Activated T-cell treated with anti-CD3 and anti-CD28 coated beads, Interleukin-2, amount 50 U/mL, for 72 hours (primary cell): ENCODE data around the gene OR9A2. TPM values are rescaled to one million over a fixed set of nuclear protein-coding genes. Genes with fewer than 3 reads are reported as not detected.

Experiments used
- ATAC-seq, 2 donors: fragments of 150-1000 bp; cut with Tn5 transposase; replicated peaks in 1 of 2; 2 replicates each; pipeline ENCODE4 v1.10.0; 2021; ENCODE audit warnings: moderate library complexity in 2 of 2, mild to moderate bottlenecking in 1 of 2
- DNase-seq, 2 donors: peaks; one replicate each; pipeline ENCODE4 v3.0.0; 2021 to 2022; ENCODE audit warnings: mixed read lengths in 1 of 2
- H3K27ac Mint-ChIP-seq: one replicate; pipeline ENCODE4 v1.8.0; 2022; ENCODE audit warnings: mild to moderate bottlenecking, moderate library complexity, mixed read lengths
- H3K27me3 Mint-ChIP-seq: one replicate; pipeline ENCODE4 v1.8.0; 2022; ENCODE audit warnings: low read depth, mixed read lengths
- H3K36me3 Mint-ChIP-seq, 2 donors: one replicate each; pipeline ENCODE4 v1.8.0; 2022; ENCODE audit warnings: mixed read lengths in 2 of 2, mild to moderate bottlenecking in 1 of 2; ENCODE audit not compliant: insufficient read depth in 2 of 2
- H3K4me1 Mint-ChIP-seq: one replicate; pipeline ENCODE4 v1.8.0; 2022; ENCODE audit warnings: low read depth, mixed read lengths
- H3K4me3 Mint-ChIP-seq, 2 donors: one replicate each; pipeline ENCODE4 v1.8.0; 2022; ENCODE audit warnings: mild to moderate bottlenecking in 2 of 2, mixed read lengths in 2 of 2, moderate library complexity in 2 of 2
- H3K9me3 Mint-ChIP-seq, 2 donors: one replicate each; pipeline ENCODE4 v1.8.0; 2022; ENCODE audit warnings: mixed read lengths in 2 of 2
- total RNA-seq, 2 donors: library from RNA; stranded (reverse); gene quantifications; one replicate each; pipeline ENCODE4 v1.2.3, GENCODE V29; 2022

OR9A2 gene
- total RNA-seq, 2 donors from 2014 or later: 0.32 TPM; not detected in 1

DNA sequence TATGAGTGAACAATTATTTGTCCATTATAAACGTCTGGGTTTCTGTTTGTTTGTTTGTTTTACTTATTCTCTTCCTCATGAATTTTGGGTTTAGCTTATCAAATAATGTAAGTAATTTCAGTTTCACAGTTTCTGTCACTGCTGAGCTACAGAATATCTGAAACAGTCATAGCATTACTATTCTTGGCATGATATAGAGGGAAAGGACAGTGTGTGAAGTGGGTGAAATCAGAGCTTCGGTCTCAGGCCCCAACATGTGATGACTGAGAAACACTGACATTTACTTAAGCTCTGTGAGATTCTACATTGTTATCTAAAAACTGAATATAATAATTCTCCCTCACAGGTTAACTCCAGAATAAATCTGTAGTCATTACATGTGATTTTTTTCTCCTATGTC is 16.5 kb upstream of the OR9A2 start:
- DNase-seq (no peak), ATAC-seq (no peak)
- Mint-ChIP-seq H3K4me1 (no peaks in the 10 kb centered on the region), H3K9me3 (no peaks in the 10 kb centered on the region), H3K4me3 (no peak overlapping the region), H3K27ac (no peak overlapping the region), H3K36me3 (no peaks in the 10 kb centered on the region), H3K27me3 (peaks cover 21% of the 10 kb centered on the region)

DNA sequence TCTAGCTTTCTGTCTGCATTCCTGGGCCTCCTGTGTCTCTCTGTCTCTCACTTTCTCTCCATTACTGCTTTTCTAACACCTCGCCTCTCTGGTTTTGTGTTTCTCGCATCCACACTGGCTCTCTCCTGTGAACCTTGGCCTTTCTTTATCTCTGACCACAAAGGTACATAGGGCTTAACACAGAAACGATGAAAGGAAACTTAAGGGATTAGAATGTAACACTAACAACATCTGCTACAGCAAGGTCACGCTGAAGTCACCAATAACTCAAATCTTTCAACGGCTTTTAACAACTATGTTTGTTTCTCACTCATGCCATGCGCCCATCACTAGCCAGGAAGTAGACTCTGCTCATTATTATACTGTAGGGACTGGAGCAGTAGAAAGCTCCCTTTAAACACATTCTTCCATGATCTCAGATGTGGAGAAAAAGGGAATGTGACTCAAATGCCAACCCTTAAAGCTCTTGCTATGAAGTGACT is 15.9 kb upstream of the OR9A2 start:
- no peaks in the 10 kb centered on the region for H3K9me3 Mint-ChIP-seq
- peaks cover 21% of the 10 kb centered on the region for H3K27me3 Mint-ChIP-seq
- no peak overlapping the region for H3K27ac Mint-ChIP-seq
- ATAC-seq (no peak), DNase-seq (no peak)
- no peaks in the 10 kb centered on the region for H3K4me1 Mint-ChIP-seq
- no peaks in the 10 kb centered on the region for H3K36me3 Mint-ChIP-seq
- H3K4me3 Mint-ChIP-seq: no peak overlapping the region

DNA sequence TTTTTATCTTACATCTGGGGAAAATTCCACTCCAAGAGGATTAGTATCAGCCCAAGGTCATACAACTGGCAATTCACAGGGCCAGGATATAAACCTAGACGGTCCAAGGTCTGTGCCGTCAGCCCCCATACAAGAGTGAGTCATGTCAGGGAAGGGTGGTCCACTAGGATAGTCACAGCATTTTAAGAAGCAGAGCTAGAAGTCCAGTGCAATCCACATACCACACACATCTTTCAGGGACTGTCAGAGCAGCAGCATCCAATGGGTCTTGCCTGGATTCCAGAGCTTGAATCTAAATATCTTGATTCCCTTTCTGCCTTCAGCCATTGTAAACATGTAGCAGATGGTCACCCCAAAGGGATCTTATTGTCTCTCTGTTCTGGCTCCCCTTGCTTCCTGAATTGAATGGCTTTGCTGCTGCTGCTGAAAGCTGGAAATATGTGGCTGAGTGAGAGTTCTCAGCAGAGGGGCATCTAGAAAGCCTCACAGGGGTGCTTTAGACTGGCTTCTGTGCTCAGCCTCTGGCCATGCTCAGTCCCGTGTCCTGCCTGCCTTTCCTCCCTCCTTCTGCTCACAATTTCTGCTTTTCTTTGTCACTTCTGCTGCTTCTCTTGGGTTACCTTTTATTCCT is 15.3 kb upstream of the OR9A2 start:
- Mint-ChIP-seq H3K27me3 (peaks cover 21% of the 10 kb centered on the region), H3K4me1 (no peaks in the 10 kb centered on the region), H3K4me3 (no peak overlapping the region), H3K9me3 (no peaks in the 10 kb centered on the region), H3K36me3 (no peaks in the 10 kb centered on the region), H3K27ac (no peak overlapping the region)
- ATAC-seq (no peak), DNase-seq (no peak)

DNA sequence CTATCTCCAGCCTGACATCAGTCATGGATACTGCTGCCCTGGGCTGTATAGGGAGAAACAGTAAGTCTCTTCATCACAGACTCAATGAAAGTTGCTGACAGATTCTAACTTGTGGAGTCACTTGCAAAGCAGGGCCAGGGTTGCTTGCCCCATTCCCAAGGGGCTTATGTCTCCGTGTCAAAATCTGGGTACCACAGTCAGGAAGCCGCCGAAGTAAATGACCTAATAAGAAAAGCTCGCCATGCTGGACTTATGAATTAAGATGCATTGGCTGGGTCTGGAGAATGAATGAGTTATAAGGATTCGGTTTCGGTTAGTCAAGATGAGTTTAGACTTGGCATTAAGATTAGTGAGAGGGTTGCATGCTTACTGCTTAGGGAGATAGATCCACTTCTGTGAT is 14.4 kb upstream of the OR9A2 start:
- H3K27me3 Mint-ChIP-seq: peaks cover 14% of the 10 kb centered on the region
- no peaks in the 10 kb centered on the region for H3K36me3 Mint-ChIP-seq
- no peaks in the 10 kb centered on the region for H3K4me1 Mint-ChIP-seq

DNA sequence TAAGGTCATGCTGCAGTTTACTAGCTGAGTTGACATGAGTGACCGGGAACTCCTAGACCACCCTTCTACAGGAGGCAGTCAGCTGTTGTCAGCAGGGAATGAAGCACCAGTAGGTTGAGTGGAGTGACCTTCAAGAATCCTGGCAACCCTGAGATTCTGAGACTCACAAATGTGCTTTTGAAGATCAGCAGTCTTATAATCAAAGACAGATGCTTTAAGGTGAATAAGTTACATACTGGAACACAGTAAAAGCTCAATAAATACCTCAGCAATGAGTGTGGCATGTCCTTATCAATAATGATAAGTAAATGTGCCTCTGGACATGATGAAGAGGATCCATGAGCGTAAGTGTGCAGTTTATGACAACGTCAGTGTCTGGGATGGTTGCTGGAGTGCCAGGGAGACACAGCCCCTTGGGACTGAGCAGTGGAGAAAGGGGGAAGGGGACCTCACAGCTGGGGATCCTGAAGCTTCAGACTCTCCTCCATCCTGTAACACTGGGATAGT is 13.3 kb upstream of the OR9A2 start:
- H3K27ac Mint-ChIP-seq: no peak overlapping the region
- no peaks in the 10 kb centered on the region for H3K36me3 Mint-ChIP-seq
- no peak overlapping the region for H3K4me3 Mint-ChIP-seq
- no peak for ATAC-seq
- peaks cover 9% of the 10 kb centered on the region for H3K27me3 Mint-ChIP-seq
- H3K4me1 Mint-ChIP-seq: no peaks in the 10 kb centered on the region
- no peaks in the 10 kb centered on the region for H3K9me3 Mint-ChIP-seq
- no peak for DNase-seq

More for the DNA sequence above, 14.4 kb upstream of the OR9A2 start:
- DNase-seq: no peak
- Mint-ChIP-seq H3K9me3 (no peaks in the 10 kb centered on the region), H3K4me3 (no peak overlapping the region), H3K27ac (no peak overlapping the region)
- no peak for ATAC-seq

DNA sequence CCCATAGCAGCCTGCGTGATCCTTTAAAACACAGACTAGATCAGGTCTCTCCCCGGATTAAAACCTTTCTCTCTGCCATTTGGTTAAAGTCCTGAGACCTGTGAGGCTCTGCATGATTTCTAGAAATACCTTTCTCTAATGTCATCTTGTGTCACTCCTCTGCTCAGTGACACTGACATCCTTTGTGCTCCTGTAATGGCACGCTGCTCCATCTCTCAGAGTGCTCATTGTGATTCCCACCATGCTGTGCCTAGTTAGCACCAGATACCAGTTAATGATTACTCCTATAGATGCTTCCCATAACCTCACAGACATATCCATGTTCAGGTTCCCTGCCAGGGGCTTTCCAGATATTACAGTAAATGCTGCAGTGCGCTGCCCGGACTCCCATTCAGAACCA is 11.7 kb upstream of the OR9A2 start:
- no peak overlapping the region for H3K4me3 Mint-ChIP-seq
- peaks cover 4 to 5% of the 10 kb centered on the region in 2 donors for H3K9me3 Mint-ChIP-seq
- ATAC-seq (no peak), DNase-seq (no peak)
- H3K4me1 Mint-ChIP-seq: no peaks in the 10 kb centered on the region
- H3K27me3 Mint-ChIP-seq: peaks cover 9% of the 10 kb centered on the region
- H3K27ac Mint-ChIP-seq: no peak overlapping the region
- peaks cover 0 to 3% of the 10 kb centered on the region in 2 donors for H3K36me3 Mint-ChIP-seq

DNA sequence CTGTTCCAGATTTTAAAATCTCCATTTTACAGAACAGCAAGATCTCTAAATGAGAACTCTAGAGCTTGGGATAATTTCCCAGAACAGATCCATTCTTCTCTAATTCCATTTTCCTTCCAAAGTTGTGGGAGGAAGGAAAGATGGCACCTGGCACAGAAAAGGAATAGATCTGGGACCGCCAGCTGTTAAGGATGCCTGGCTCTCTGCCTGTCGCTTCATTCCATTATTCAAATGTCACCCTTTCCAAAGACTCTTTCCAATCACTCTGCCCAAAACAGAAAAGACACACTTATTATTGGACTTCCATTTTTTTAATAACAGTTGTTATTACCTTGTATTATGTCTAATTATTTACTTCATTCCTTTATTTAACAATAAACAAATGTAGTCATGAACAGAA is 751 bp upstream of the OR9A2 start:
- H3K36me3 Mint-ChIP-seq: no peaks in the 10 kb centered on the region
- no peak overlapping the region for H3K4me3 Mint-ChIP-seq
- H3K4me1 Mint-ChIP-seq: no peaks in the 10 kb centered on the region
- ATAC-seq (no peak), DNase-seq (no peak)
- no peaks in the 10 kb centered on the region for H3K9me3 Mint-ChIP-seq
- peaks cover 18% of the 10 kb centered on the region for H3K27me3 Mint-ChIP-seq
- no peak overlapping the region for H3K27ac Mint-ChIP-seq

DNA sequence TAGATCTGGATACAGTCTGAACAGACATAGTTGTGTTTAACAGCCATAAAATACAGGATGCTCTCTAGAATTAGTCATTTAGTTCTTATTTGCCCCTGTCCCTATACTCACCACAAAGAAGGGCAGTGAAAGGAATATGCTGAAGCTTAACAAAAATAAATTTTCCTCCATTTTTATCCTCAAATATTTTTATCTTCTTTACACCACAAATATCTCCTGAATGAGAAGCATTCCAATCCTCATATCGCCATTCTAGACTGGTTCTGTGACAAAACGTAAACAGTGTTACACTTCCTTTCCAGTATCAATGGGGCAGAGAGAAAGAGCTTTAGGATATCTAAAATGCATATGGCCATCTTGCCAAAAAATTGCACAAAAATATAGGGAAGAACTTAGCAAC is 1.6 kb downstream of the OR9A2 start:
- DNase-seq (no peak), ATAC-seq (no peak)
- Mint-ChIP-seq H3K9me3 (no peaks in the 10 kb centered on the region), H3K4me3 (no peak overlapping the region), H3K27ac (no peak overlapping the region), H3K27me3 (peaks cover 9% of the 10 kb centered on the region), H3K36me3 (no peaks in the 10 kb centered on the region), H3K4me1 (no peaks in the 10 kb centered on the region)

DNA sequence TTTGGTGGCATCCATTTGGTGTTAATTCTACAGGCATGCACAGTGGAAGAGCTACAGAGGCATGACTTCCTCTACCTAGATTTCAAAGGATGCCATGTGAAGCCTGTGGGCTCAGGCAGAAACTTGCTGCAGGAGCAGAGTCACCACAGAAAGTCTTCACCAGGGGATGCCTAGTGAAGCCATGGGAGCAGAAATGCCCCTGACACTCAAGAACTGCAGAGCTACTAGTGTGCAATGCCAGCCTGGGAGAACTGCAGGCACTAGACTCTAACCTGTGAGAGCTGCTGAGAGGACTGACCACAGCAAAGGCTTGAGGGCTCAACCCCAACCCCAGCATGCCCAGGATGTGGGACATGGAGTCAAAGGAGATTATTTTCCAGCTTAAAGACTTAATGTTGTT is 3.9 kb downstream of the OR9A2 start:
- DNase-seq (no peak), ATAC-seq (no peak)
- H3K27ac Mint-ChIP-seq: no peak overlapping the region
- H3K27me3 Mint-ChIP-seq: peaks cover 9% of the 10 kb centered on the region
- H3K4me1 Mint-ChIP-seq: no peaks in the 10 kb centered on the region
- H3K36me3 Mint-ChIP-seq: no peaks in the 10 kb centered on the region
- no peak overlapping the region for H3K4me3 Mint-ChIP-seq
- no peaks in the 10 kb centered on the region for H3K9me3 Mint-ChIP-seq

DNA sequence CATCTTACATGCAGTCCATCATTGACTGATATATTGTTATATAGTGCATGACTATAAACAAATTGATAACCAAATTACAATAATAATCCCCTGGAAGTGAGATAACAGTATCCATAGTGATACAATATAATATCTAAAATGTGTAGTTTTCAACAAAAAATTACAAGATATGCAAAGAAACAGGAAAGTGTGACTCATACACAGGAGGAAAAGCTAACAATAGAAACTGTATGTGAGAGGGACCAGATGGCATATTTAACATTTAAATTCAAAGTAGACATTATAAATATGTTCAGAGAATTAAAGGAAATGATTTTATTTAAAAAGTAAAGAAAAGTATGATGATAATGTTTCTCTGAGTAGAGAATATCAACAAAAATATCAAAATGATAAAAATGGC is 8.0 kb downstream of the OR9A2 start:
- Mint-ChIP-seq H3K4me1 (no peaks in the 10 kb centered on the region), H3K9me3 (no peaks in the 10 kb centered on the region), H3K4me3 (no peak overlapping the region), H3K36me3 (no peaks in the 10 kb centered on the region), H3K27me3 (peaks cover 13% of the 10 kb centered on the region), H3K27ac (no peak overlapping the region)
- ATAC-seq: no peak
- no peak for DNase-seq

DNA sequence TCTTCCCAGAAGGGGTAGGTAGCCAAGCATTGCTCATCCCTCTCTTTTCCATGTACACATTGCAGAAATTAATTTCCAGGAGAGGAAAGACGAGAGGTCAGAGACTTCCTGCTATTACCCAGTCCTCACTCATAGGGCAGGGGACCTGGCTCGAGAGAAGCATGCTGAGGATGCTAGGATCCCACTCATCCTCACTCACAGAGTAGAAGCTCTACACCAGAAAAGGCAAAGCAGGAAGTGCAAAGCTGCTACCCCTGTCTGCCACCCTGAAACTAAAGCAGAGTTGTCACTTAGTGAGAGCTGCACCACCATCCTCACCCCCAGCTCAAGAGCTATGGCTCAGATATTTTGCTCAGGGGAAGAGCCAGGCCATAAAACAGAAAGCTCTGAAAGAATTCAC is 9.9 kb downstream of the OR9A2 start:
- Mint-ChIP-seq H3K27me3 (peaks cover 14% of the 10 kb centered on the region), H3K4me3 (no peak overlapping the region), H3K4me1 (no peaks in the 10 kb centered on the region), H3K36me3 (no peaks in the 10 kb centered on the region), H3K27ac (no peak overlapping the region), H3K9me3 (no peaks in the 10 kb centered on the region)
- no peak for DNase-seq
- ATAC-seq: no peak

DNA sequence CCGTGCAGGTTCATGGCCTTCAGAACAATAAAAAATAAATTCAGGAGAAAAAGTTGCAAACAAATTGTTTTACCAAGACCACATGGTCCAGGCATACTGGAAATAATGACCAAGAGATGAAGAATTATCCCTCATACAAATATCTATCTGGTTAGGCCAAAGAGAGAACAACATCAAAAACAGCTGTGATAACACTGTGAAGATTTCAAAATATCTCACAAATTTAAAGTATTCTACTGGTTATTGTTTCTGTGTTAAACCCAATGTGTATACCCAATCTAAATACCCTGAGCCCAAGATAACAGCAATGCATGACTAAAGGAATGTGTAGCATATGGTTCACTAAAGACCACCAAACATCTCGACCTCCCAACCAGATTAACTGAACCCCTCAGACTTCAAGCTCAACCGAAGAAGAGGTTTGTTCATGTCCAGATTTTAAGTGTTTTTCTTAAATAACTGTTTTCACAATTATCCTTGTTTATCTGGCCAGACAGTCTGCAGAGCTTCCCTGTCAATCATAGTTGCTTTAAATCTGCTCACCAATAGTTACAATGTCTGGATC is 10.9 kb downstream of the OR9A2 start:
- peaks cover 14% of the 10 kb centered on the region for H3K27me3 Mint-ChIP-seq
- H3K4me3 Mint-ChIP-seq: no peak overlapping the region
- no peak overlapping the region for H3K27ac Mint-ChIP-seq
- no peaks in the 10 kb centered on the region for H3K9me3 Mint-ChIP-seq
- DNase-seq: no peak
- H3K4me1 Mint-ChIP-seq: no peaks in the 10 kb centered on the region
- no peak for ATAC-seq
- H3K36me3 Mint-ChIP-seq: no peaks in the 10 kb centered on the region

DNA sequence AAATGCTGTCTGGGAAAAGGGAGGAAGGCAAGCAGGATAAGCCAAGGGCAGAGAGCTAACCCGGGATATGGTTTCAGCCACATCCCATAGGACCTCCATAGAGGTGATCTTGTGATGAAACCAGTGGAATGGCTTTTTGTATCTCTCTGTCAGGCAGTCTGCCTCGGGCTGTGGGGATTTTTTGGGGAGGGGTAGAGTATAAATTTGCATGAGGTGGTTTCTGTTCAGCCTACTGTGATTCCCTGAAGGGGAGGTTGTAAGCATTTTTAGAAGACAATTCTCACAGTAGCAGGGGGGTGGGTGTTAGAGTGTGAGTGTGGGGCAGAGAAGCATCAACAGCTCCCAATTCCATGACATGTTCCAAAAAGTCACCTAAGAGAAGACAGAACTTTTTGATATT is 11.8 kb downstream of the OR9A2 start:
- DNase-seq (no peak), ATAC-seq (no peak)
- Mint-ChIP-seq H3K4me3 (no peak overlapping the region), H3K9me3 (no peaks in the 10 kb centered on the region), H3K27ac (no peak overlapping the region), H3K36me3 (no peaks in the 10 kb centered on the region), H3K4me1 (no peaks in the 10 kb centered on the region), H3K27me3 (peaks cover 15% of the 10 kb centered on the region)

DNA sequence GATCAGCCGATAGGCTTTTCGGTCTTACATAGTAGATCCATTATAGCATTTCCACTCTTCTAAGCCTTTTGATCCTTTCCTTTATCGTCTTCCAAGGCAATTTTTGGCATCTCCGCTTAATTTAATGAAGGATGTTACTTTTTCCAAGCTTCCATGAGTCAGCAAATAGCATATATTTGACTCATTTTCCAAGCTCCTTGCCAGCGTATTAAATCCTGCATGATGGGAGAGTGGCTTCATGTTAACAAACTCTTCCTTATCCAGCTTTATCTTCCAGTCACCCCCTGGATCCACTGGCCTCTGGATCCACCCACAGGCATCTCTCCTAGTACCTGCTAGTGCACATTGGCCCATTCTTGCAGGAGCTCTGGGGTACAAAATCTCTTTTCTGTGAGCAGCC is 13.0 kb downstream of the OR9A2 start:
- no peaks in the 10 kb centered on the region for H3K36me3 Mint-ChIP-seq
- DNase-seq (no peak), ATAC-seq (no peak)
- peaks cover 23% of the 10 kb centered on the region for H3K27me3 Mint-ChIP-seq
- H3K27ac Mint-ChIP-seq: no peak overlapping the region
- H3K9me3 Mint-ChIP-seq: no peaks in the 10 kb centered on the region
- no peak overlapping the region for H3K4me3 Mint-ChIP-seq
- no peaks in the 10 kb centered on the region for H3K4me1 Mint-ChIP-seq
